Loucy (cell line): ENCODE data around the gene RGS9.

Experiments used
- H2AFZ ChIP-seq: fragments of 200-600 bp; sonication (generic); 2 replicates; pipeline ENCODE4 v1.6.0; 2016; ENCODE audit warnings: antibody characterized with exemption, mild to moderate bottlenecking, low read length, moderate library complexity
- H3F3A ChIP-seq: fragments of 200-600 bp; 2 replicates; pipeline ENCODE4 v1.6.0; 2016; ENCODE audit warnings: antibody characterized with exemption, low read depth, mild to moderate bottlenecking
- H3K27me3 ChIP-seq: fragments of 200-600 bp; sonication (generic); 2 replicates; pipeline ENCODE4 v1.6.1; 2014; ENCODE audit warnings: low read length, mild to moderate bottlenecking; ENCODE audit not compliant: insufficient read depth, poor library complexity, severe bottlenecking
- H3K36me3 ChIP-seq: fragments of 200-600 bp; sonication (generic); 2 replicates; pipeline ENCODE4 v1.6.1; 2016; ENCODE audit warnings: low read length; ENCODE audit not compliant: insufficient read depth
- H3K4me1 ChIP-seq: fragments of 200-600 bp; sonication (generic); 2 replicates; pipeline ENCODE4 v1.5.1; 2014; ENCODE audit warnings: low read length, mild to moderate bottlenecking; ENCODE audit not compliant: insufficient read depth, poor library complexity, severe bottlenecking
- H3K4me2 ChIP-seq: fragments of 200-600 bp; sonication (generic); 2 replicates; pipeline ENCODE4 v1.6.0; 2014; ENCODE audit warnings: antibody characterized with exemption, low read length, low read depth, mild to moderate bottlenecking; ENCODE audit not compliant: poor library complexity, severe bottlenecking
- H3K4me3 ChIP-seq: fragments of 200-600 bp; sonication (generic); 2 replicates; pipeline ENCODE4 v1.5.1; 2014; ENCODE audit warnings: low read length, mild to moderate bottlenecking, mixed read lengths; ENCODE audit not compliant: poor library complexity, severe bottlenecking
- H3K79me2 ChIP-seq: fragments of 200-600 bp; sonication (generic); 2 replicates; pipeline ENCODE4 v1.6.1; 2014; ENCODE audit warnings: low read length; ENCODE audit not compliant: insufficient read depth
- H3K9ac ChIP-seq: fragments of 200-600 bp; sonication (generic); 2 replicates; pipeline ENCODE4 v1.6.0; 2014; ENCODE audit warnings: mild to moderate bottlenecking, low read depth, low read length, moderate library complexity; ENCODE audit not compliant: poor library complexity, severe bottlenecking
- H3K9me2 ChIP-seq: fragments of 200-600 bp; sonication (generic); replicated peaks from 2 replicates; pipeline ENCODE4 v1.6.1; 2016; ENCODE audit warnings: low read depth, low read length, mixed read lengths
- H3K9me3 ChIP-seq: fragments of 200-600 bp; sonication (generic); 2 replicates; pipeline ENCODE4 v1.6.1; 2014; ENCODE audit warnings: mild to moderate bottlenecking, antibody characterized with exemption, low read length, low read depth; ENCODE audit not compliant: insufficient read depth
- H4K20me1 ChIP-seq: fragments of 200-600 bp; sonication (generic); 2 replicates; pipeline ENCODE4 v1.6.0; 2014; ENCODE audit warnings: antibody characterized with exemption, low read length, mild to moderate bottlenecking; ENCODE audit not compliant: insufficient read depth, poor library complexity, severe bottlenecking
- CTCF ChIP-seq: fragments of 200-600 bp; sonication (generic); conservative IDR thresholded peaks from 2 replicates; pipeline ENCODE4 v1.5.1; 2014; ENCODE audit warnings: mild to moderate bottlenecking, antibody characterized with exemption, low read length
- EZH2phosphoT487 ChIP-seq: fragments of 200-600 bp; IDR thresholded peaks from 2 replicates; pipeline ENCODE4 v1.6.1; 2018; ENCODE audit warnings: antibody characterized with exemption, mild to moderate bottlenecking, moderate library complexity, borderline replicate concordance

Gene RGS9

DNA sequence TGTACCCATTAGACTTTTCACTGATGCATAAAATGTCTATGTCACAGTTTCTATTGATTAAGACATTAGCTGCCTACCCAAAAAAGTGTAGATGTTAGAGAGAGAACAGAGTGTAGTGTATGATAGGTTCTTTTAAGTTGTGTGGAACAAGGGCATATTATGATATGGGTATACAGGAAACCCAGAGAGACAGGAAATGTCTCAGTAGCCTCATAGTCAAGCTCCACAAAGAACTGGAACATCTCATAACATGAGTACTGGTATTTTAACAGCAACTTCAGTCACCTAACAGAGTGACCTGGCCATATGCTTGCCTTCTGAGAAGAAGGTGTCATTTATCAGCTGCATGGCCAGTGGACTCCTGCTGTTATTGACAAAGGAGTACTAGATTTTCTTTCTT, 128.1 kb downstream of the RGS9 start:
- Histone ChIP-seq H3K36me3 (no peaks in the 10 kb centered on the region), H3K27me3 (no peaks in the 10 kb centered on the region), H3K9me2 (no peaks in the 10 kb centered on the region), H3K4me1 (peaks cover 3% of the 10 kb centered on the region), H3K9ac (no peak overlapping the region), H3F3A (no peaks in the 10 kb centered on the region), H3K79me2 (no peaks in the 10 kb centered on the region), H3K9me3 (no peaks in the 10 kb centered on the region), H3K4me2 (no peak overlapping the region), H3K4me3 (no peak overlapping the region), H4K20me1 (no peaks in the 10 kb centered on the region), H2AFZ (no peak overlapping the region)
- no peak for TF ChIP-seq EZH2phosphoT487
- no peak for TF ChIP-seq CTCF

DNA sequence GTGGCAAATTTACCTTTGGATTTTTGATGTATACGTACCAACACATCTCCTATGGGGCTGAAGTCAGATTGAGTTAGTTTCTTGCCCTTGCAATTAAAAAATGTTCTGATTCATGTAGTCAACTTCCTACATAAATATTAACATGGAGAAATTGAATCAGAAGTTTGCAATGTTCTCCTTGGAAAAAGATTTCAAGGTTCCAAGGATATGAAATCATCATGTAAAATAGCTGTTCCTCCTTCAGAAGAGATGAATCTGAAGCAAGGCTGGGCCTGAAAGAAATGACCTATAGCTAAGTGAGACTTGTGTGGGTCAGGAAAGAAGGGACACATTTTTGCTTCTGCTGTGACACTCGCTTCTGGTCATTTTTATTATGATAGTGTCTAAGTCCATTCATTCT, 131.7 kb downstream of the RGS9 start:
- H3K4me3 ChIP-seq, result no peak overlapping the region
- no peaks in the 10 kb centered on the region for H3K9me2 ChIP-seq
- no peaks in the 10 kb centered on the region for H3K27me3 ChIP-seq
- H3F3A ChIP-seq, result no peaks in the 10 kb centered on the region
- H2AFZ ChIP-seq, result no peak overlapping the region
- no peak overlapping the region for H3K4me2 ChIP-seq
- H3K36me3 ChIP-seq, result no peaks in the 10 kb centered on the region
- H3K9me3 ChIP-seq, result no peaks in the 10 kb centered on the region
- H3K79me2 ChIP-seq, result no peaks in the 10 kb centered on the region
- no peak overlapping the region for H3K9ac ChIP-seq
- no peak for TF ChIP-seq EZH2phosphoT487
- TF ChIP-seq CTCF, result no peak
- no peaks in the 10 kb centered on the region for H4K20me1 ChIP-seq
- peaks cover 3% of the 10 kb centered on the region for H3K4me1 ChIP-seq

GRCh38 chr17:65270499-65271253, 133.5 kb downstream of the RGS9 start:
- Histone ChIP-seq H3K4me1 (no peaks in the 10 kb centered on the region), H3K4me3 (no peak overlapping the region), H2AFZ (no peak overlapping the region), H4K20me1 (no peaks in the 10 kb centered on the region), H3K27me3 (no peaks in the 10 kb centered on the region), H3K79me2 (no peaks in the 10 kb centered on the region), H3K9me3 (no peaks in the 10 kb centered on the region), H3K9ac (no peak overlapping the region), H3K9me2 (no peaks in the 10 kb centered on the region), H3K4me2 (no peak overlapping the region), H3K36me3 (no peaks in the 10 kb centered on the region), H3F3A (no peaks in the 10 kb centered on the region)
- TF ChIP-seq CTCF, result no peak
- no peak for TF ChIP-seq EZH2phosphoT487
